ENCODE measurements around the gene MEDAG.

Gene MEDAG

DNA sequence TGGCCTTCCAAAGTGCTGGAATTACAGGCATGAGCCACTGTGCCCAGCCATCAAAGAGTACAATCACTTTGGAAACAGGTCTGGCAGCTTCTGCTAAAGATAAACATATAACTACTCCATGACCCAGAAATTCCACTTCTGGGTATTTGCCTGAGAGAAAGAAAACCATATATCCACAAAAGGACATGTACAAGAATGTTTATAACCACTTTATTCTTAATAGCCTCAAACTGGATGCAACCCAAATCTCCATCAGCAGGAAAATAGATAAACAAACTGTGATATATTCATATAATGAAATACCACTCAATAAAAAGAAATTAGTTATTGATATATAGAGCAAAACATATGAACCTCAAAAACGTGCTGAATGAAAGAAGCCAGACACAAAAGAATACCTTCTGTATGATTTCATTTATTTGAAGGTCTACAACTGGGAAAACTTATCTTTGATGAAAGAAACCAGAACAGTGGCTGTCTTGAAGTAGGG is 66.9 kb downstream of the MEDAG start (continued):
- TF ChIP-seq, protein P1, sequence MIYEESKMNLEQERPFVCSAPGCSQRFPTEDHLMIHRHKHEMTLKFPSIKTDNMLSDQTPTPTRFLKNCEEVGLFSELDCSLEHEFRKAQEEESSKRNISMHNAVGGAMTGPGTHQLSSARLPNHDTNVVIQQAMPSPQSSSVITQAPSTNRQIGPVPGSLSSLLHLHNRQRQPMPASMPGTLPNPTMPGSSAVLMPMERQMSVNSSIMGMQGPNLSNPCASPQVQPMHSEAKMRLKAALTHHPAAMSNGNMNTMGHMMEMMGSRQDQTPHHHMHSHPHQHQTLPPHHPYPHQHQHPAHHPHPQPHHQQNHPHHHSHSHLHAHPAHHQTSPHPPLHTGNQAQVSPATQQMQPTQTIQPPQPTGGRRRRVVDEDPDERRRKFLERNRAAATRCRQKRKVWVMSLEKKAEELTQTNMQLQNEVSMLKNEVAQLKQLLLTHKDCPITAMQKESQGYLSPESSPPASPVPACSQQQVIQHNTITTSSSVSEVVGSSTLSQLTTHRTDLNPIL (CRISPR knock-in tag; IDR thresholded peaks at IDR 0.05; ENCODE audit: low read depth) = peak; percentile 89
- no peak for TF ChIP-seq ARNTL (CRISPR knock-in tag; IDR thresholded peaks at IDR 0.05; ENCODE audit: borderline replicate concordance, low read depth)
- no peak for TF ChIP-seq ZC3H10 (CRISPR knock-in tag; IDR thresholded peaks at IDR 0.05)
- no peak for TF ChIP-seq OSR1 (CRISPR knock-in tag; IDR thresholded peaks at IDR 0.05)
- TF ChIP-seq ZNF70 (CRISPR knock-in tag; IDR thresholded peaks at IDR 0.05) = no peak
- TF ChIP-seq TCF4 (CRISPR knock-in tag; IDR thresholded peaks at IDR 0.05; ENCODE audit: borderline replicate concordance) = peak; percentile 87
- TF ChIP-seq ISL1 (CRISPR knock-in tag; IDR thresholded peaks at IDR 0.05) = peak; percentile 98
- no peak for TF ChIP-seq TOX (CRISPR knock-in tag; IDR thresholded peaks at IDR 0.05; ENCODE audit: borderline replicate concordance)
- no peak for TF ChIP-seq ZNF565 (CRISPR knock-in tag; conservative IDR thresholded peaks at IDR 0.05; ENCODE audit: low read depth)
- no peak for TF ChIP-seq BACH2 (CRISPR knock-in tag; IDR thresholded peaks at IDR 0.05; ENCODE audit: borderline replicate concordance)
- TF ChIP-seq GLIS3 (CRISPR knock-in tag; IDR thresholded peaks at IDR 0.05) = 0 out of 2 replicates have a peak, but pooled peaks have one; percentile 30
- no peak for TF ChIP-seq ZNF8 (CRISPR knock-in tag; IDR thresholded peaks at IDR 0.05)
- TF ChIP-seq, protein P2, sequence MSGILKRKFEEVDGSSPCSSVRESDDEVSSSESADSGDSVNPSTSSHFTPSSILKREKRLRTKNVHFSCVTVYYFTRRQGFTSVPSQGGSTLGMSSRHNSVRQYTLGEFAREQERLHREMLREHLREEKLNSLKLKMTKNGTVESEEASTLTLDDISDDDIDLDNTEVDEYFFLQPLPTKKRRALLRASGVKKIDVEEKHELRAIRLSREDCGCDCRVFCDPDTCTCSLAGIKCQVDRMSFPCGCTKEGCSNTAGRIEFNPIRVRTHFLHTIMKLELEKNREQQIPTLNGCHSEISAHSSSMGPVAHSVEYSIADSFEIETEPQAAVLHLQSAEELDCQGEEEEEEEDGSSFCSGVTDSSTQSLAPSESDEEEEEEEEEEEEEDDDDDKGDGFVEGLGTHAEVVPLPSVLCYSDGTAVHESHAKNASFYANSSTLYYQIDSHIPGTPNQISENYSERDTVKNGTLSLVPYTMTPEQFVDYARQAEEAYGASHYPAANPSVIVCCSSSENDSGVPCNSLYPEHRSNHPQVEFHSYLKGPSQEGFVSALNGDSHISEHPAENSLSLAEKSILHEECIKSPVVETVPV (CRISPR knock-in tag; IDR thresholded peaks at IDR 0.05) = peak; percentile 71; the same call in 1 of the 2 replicates
- no peak for TF ChIP-seq ZFP30 (CRISPR knock-in tag; IDR thresholded peaks at IDR 0.05)
- TF ChIP-seq PPARA (CRISPR knock-in tag; IDR thresholded peaks at IDR 0.05; ENCODE audit: borderline replicate concordance) = no peak
- TF ChIP-seq CSDC2 (CRISPR knock-in tag; IDR thresholded peaks at IDR 0.05) = 0 out of 2 replicates have a peak, but pooled peaks have one; percentile 44

DNA sequence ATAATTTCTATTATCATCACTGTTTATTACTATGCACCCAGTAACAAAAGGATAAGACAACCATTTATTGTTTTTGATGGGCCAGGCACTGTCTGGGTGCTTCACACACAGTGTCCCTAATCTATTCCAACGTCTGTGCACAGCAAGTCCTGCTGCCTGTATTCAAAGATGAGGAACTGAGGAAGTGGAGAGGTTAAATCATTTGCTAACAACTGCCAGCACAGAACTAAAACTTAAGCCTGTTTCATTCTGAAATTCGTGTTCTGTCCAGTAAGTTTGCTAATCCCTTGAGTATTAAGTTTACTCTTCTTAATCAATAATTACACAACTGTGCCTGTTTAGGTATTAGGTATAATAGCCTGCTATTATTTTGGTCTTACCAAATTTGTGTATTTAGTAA is 68.3 kb downstream of the MEDAG start:
- ATAC-seq = no peak
- TF ChIP-seq ZFP30 (CRISPR knock-in tag; IDR thresholded peaks at IDR 0.05) (no peak), ZFP3 (CRISPR knock-in tag; IDR thresholded peaks at IDR 0.05) (no peak)
- TF ChIP-seq, protein P1 (CRISPR knock-in tag; IDR thresholded peaks at IDR 0.05; ENCODE audit: low read depth) = no peak
- TF ChIP-seq, protein P2 (CRISPR knock-in tag; IDR thresholded peaks at IDR 0.05) = no peak
